Measurements from ENCODE around the gene ACTL10.

ACTL10 gene

GRCh38 chr20:33709905-33710541, 43.3 kb downstream of the ACTL10 start (continued):
- TF ChIP-seq ZNF398 (tag by site-specific recombination; IDR thresholded peaks at IDR 0.05) (peak; percentile 59), KLF1 (tag by site-specific recombination; IDR thresholded peaks at IDR 0.05) (peak; percentile 100), SCRT2 (tag by site-specific recombination; IDR thresholded peaks at IDR 0.05) (no peak)

- no peak overlapping the region for H3K27ac ChIP-seq (ENCODE audit: extremely low read depth, low read depth, low read length)
- CTCF ChIA-PET: no interaction called here
- TF ChIP-seq ZNF549 (tag by site-specific recombination; IDR thresholded peaks at IDR 0.05): no peak
- no peak for TF ChIP-seq ZNF704 (tag by site-specific recombination; IDR thresholded peaks at IDR 0.05)
- TF ChIP-seq KLF17 (tag by site-specific recombination; IDR thresholded peaks at IDR 0.05): 0 out of 2 replicates have a peak, but pooled peaks have one; percentile 29
- TF ChIP-seq ZIC2 (tag by site-specific recombination; IDR thresholded peaks at IDR 0.05): no peak
- no peak for TF ChIP-seq GLIS1 (tag by site-specific recombination; IDR thresholded peaks at IDR 0.05)
Measured at GRCh38 chr20:33710681-33711445, 44.1 kb downstream of the ACTL10 start.

DNA sequence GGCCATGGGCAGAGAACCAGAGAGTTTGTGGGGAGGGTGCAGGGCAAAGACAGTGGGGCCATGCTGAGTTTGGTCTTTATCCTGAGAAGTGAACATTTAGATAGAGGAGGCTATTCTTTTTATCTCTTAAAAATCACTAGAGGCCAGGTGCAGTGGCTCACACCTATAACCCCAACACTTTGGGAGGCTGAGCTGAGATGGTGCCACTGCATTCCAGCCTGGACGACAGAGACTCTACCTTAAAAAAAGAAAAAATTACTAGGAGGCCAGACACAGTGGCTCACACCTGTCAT, 44.6 kb downstream of the ACTL10 start:
- no peaks in the 10 kb centered on the region for H3K9me3 ChIP-seq (ENCODE audit: control insufficient read depth, insufficient read depth, low read depth, low read length)
- no peaks in the 10 kb centered on the region for H3K4me1 ChIP-seq (ENCODE audit: control insufficient read depth, insufficient read depth, low read length)
- no peak overlapping the region for H3K4me3 ChIP-seq (ENCODE audit: low read depth, low read length)
- H3K36me3 ChIP-seq (ENCODE audit: control insufficient read depth in 2 of 2, insufficient read depth in 1 of 2, low read length in 2 of 2): no peaks in the 10 kb centered on the region
- H3K27ac ChIP-seq (ENCODE audit: extremely low read depth, low read depth, low read length): no peak overlapping the region
- ChIA-PET CTCF (no interaction called here), POLR2A (no interaction called here)
- no peak for TF ChIP-seq ZNF16 (tag by site-specific recombination; IDR thresholded peaks at IDR 0.05; ENCODE audit: low read depth)
- TF ChIP-seq ZNF837 (tag by site-specific recombination; IDR thresholded peaks at IDR 0.05): no peak
- TF ChIP-seq ZBTB8A (tag by site-specific recombination; IDR thresholded peaks at IDR 0.05): no peak
- no peak for TF ChIP-seq ZNF501 (tag by site-specific recombination; IDR thresholded peaks at IDR 0.05)
- no peak for TF ChIP-seq ZBTB21 (tag by site-specific recombination; IDR thresholded peaks at IDR 0.05)
- no peak for TF ChIP-seq ZBTB17 (tag by site-specific recombination; IDR thresholded peaks at IDR 0.05)
- TF ChIP-seq, protein P1, sequence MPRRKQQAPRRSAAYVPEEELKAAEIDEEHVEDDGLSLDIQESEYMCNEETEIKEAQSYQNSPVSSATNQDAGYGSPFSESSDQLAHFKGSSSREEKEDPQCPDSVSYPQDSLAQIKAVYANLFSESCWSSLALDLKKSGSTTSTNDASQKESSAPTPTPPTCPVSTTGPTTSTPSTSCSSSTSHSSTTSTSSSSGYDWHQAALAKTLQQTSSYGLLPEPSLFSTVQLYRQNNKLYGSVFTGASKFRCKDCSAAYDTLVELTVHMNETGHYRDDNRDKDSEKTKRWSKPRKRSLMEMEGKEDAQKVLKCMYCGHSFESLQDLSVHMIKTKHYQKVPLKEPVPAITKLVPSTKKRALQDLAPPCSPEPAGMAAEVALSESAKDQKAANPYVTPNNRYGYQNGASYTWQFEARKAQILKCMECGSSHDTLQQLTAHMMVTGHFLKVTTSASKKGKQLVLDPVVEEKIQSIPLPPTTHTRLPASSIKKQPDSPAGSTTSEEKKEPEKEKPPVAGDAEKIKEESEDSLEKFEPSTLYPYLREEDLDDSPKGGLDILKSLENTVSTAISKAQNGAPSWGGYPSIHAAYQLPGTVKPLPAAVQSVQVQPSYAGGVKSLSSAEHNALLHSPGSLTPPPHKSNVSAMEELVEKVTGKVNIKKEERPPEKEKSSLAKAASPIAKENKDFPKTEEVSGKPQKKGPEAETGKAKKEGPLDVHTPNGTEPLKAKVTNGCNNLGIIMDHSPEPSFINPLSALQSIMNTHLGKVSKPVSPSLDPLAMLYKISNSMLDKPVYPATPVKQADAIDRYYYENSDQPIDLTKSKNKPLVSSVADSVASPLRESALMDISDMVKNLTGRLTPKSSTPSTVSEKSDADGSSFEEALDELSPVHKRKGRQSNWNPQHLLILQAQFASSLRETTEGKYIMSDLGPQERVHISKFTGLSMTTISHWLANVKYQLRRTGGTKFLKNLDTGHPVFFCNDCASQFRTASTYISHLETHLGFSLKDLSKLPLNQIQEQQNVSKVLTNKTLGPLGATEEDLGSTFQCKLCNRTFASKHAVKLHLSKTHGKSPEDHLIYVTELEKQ (tag by site-specific recombination; IDR thresholded peaks at IDR 0.05; ENCODE audit: borderline replicate concordance): no peak
- TF ChIP-seq ZNF626 (tag by site-specific recombination; IDR thresholded peaks at IDR 0.05): no peak
- no peak for TF ChIP-seq KLF17 (tag by site-specific recombination; IDR thresholded peaks at IDR 0.05)
- no peak for TF ChIP-seq ZNF398 (tag by site-specific recombination; IDR thresholded peaks at IDR 0.05)
- TF ChIP-seq ZNF624 (tag by site-specific recombination; IDR thresholded peaks at IDR 0.05): no peak
- no peak for TF ChIP-seq ZNF544 (tag by site-specific recombination; IDR thresholded peaks at IDR 0.05)
- TF ChIP-seq GLI2 (tag by site-specific recombination; IDR thresholded peaks at IDR 0.05; ENCODE audit: borderline replicate concordance, low read depth): no peak
- TF ChIP-seq ZNF221 (tag by site-specific recombination; IDR thresholded peaks at IDR 0.05; ENCODE audit: borderline replicate concordance): no peak

More at GRCh38 chr20:33710681-33711445, 44.1 kb downstream of the ACTL10 start:
- no peaks in the 10 kb centered on the region for H3K4me1 ChIP-seq (ENCODE audit: control insufficient read depth, insufficient read depth, low read length)
- POLR2A ChIA-PET: no interaction called here
- no peak overlapping the region for H3K4me3 ChIP-seq (ENCODE audit: low read depth, low read length)
- no peaks in the 10 kb centered on the region for H3K9me3 ChIP-seq (ENCODE audit: control insufficient read depth, insufficient read depth, low read depth, low read length)
- no peaks in the 10 kb centered on the region for H3K36me3 ChIP-seq (ENCODE audit: control insufficient read depth in 2 of 2, insufficient read depth in 1 of 2, low read length in 2 of 2)
